ENCODE measurements around the gene PCSK9. TPM values are rescaled to one million over a fixed set of nuclear protein-coding genes. Genes with fewer than 3 reads are reported as not detected.
"Not testable (repeated sequence)": the region's sequence is repeated elsewhere in the genome, so short reads cannot be mapped to it uniquely, and the experiment has no call there.

PCSK9 gene
- total RNA-seq, 4 donors from 2014 or later: not detected

- intact Hi-C loops (cut with DNase I): no loop called here
- no peak for DNase-seq
- H3K4me3 ChIP-seq (replicated peaks in 1 of 3): no peak overlapping the region
- WGBS, 2 donors: 86 to 92% methylated on average over 2 of the region's 2 CpGs
- H3K27me3 ChIP-seq: no peaks in the 10 kb centered on the region
- no peaks in the 10 kb centered on the region for H3K4me1 ChIP-seq
- H3K27ac ChIP-seq: no peak overlapping the region
- peaks cover 60 to 61% of the 10 kb centered on the region in 2 donors for H3K36me3 ChIP-seq
- H3K9me3 ChIP-seq: no peaks in the 10 kb centered on the region
- TF ChIP-seq POLR2A (IDR thresholded peaks at IDR 0.05) (no peak), CTCF (IDR thresholded peaks at IDR 0.05) (no peak)
Observed at GRCh38 chr1:55089683-55090082, 50.3 kb downstream of the PCSK9 start.

- 91 to 92% methylated on average over 2 of the region's 2 CpGs for WGBS, 2 donors
- Histone ChIP-seq H3K27ac (no peak overlapping the region), H3K27me3 (no peaks in the 10 kb centered on the region), H3K36me3 (peaks cover 59 to 60% of the 10 kb centered on the region in 2 donors), H3K4me1 (no peaks in the 10 kb centered on the region), H3K9me3 (no peaks in the 10 kb centered on the region), H3K4me3 (replicated peaks in 1 of 3) (no peak overlapping the region)
- no peak for DNase-seq
- intact Hi-C loops (cut with DNase I): no loop called here
- no peak for TF ChIP-seq CTCF (IDR thresholded peaks at IDR 0.05)
- TF ChIP-seq POLR2A (IDR thresholded peaks at IDR 0.05): no peak
Observed at GRCh38 chr1:55092475-55092874, 53.1 kb downstream of the PCSK9 start.

- no peaks in the 10 kb centered on the region for H3K27me3 ChIP-seq
- no peak for DNase-seq
- TF ChIP-seq POLR2A (IDR thresholded peaks at IDR 0.05) (no peak), CTCF (IDR thresholded peaks at IDR 0.05) (no peak)
- no peaks in the 10 kb centered on the region for H3K9me3 ChIP-seq
- H3K27ac ChIP-seq: no peak overlapping the region
- peaks cover 54 to 71% of the 10 kb centered on the region in 2 donors for H3K36me3 ChIP-seq
- no peak overlapping the region for H3K4me3 ChIP-seq (replicated peaks in 1 of 3)
- 93 to 96% methylated on average over 5 of the region's 5 CpGs for WGBS, 2 donors
- intact Hi-C loops (cut with DNase I): no loop called here
- H3K4me1 ChIP-seq: no peaks in the 10 kb centered on the region
Observed at GRCh38 chr1:55095095-55095494, 55.7 kb downstream of the PCSK9 start.

- H3K36me3 ChIP-seq: peaks cover 42 to 62% of the 10 kb centered on the region in 2 donors
- no peaks in the 10 kb centered on the region for H3K4me1 ChIP-seq
- intact Hi-C loops (cut with DNase I): no loop called here
- no peak overlapping the region for H3K4me3 ChIP-seq (replicated peaks in 1 of 3)
- 96 to 98% methylated on average over 2 of the region's 2 CpGs for WGBS, 2 donors
- TF ChIP-seq CTCF (IDR thresholded peaks at IDR 0.05): no peak
- TF ChIP-seq POLR2A (IDR thresholded peaks at IDR 0.05): no peak
- no peak overlapping the region for H3K27ac ChIP-seq
- H3K27me3 ChIP-seq: no peaks in the 10 kb centered on the region
- no peaks in the 10 kb centered on the region for H3K9me3 ChIP-seq
- no peak for DNase-seq
Observed at GRCh38 chr1:55103891-55104290, 64.5 kb downstream of the PCSK9 start.

GRCh38 chr1:55107101-55107500, 67.8 kb downstream of the PCSK9 start:
- intact Hi-C loops (cut with DNase I): no loop called here
- Histone ChIP-seq H3K9me3 (no peaks in the 10 kb centered on the region), H3K4me3 (replicated peaks in 1 of 3) (no peak overlapping the region), H3K27me3 (no peaks in the 10 kb centered on the region), H3K36me3 (peaks cover 40 to 51% of the 10 kb centered on the region in 2 donors), H3K4me1 (no peaks in the 10 kb centered on the region), H3K27ac (no peak overlapping the region)
- TF ChIP-seq POLR2A (IDR thresholded peaks at IDR 0.05): no peak
- TF ChIP-seq CTCF (IDR thresholded peaks at IDR 0.05): no peak
- no peak for DNase-seq
- 75 to 82% methylated on average over 6 of the region's 6 CpGs for WGBS, 2 donors

- DNase-seq; intact Hi-C loops (cut with DNase I); H3K27ac ChIP-seq; H3K9me3 ChIP-seq; H3K4me3 ChIP-seq (replicated peaks in 1 of 3); H3K27me3 ChIP-seq; H3K4me1 ChIP-seq: not testable (repeated sequence)
- peaks cover 40 to 44% of the 10 kb centered on the region in 2 donors for H3K36me3 ChIP-seq
- WGBS, 2 donors: 96 to 98% methylated on average over 14 of the region's 14 CpGs
Observed at GRCh38 chr1:55109005-55109404, 69.7 kb downstream of the PCSK9 start.

Measured in thyroid gland (tissue), 4 donors.